Keratinocyte (primary cell): ENCODE data around the gene SEMA3A. TPM values are rescaled to one million over a fixed set of nuclear protein-coding genes. Genes with fewer than 3 reads are reported as not detected.
"Not testable (repeated sequence)": the region's sequence is repeated elsewhere in the genome, so short reads cannot be mapped to it uniquely, and the experiment has no call there.

ENCODE experiments used
- DNase-seq: peaks from one replicate; pipeline ENCODE4 v3.0.0-alpha.2; 2011; ENCODE audit warnings: low read depth, missing footprints, low spot score
- FAIRE-seq: peaks from 2 replicates; lab custom pipeline; 2011; peaks lifted over from hg19 to GRCh38; lab: Jason Lieb, UNC
- H2AFZ ChIP-seq: 2 replicates; pipeline ENCODE4 v1.6.0; 2012; ENCODE audit warnings: low read length, control low read depth, inconsistent platforms; ENCODE audit not compliant: control insufficient read depth
- H3K27ac ChIP-seq: 2 replicates; pipeline ENCODE4 v1.5.1; 2011; ENCODE audit warnings: low read length; ENCODE audit not compliant: control insufficient read depth, insufficient read depth
- H3K27me3 ChIP-seq: 3 replicates; pipeline ENCODE4 v1.6.0; 2011; ENCODE audit warnings: low read length; ENCODE audit not compliant: control insufficient read depth, insufficient read depth; ENCODE audit errors: extremely low read depth
- H3K36me3 ChIP-seq, 2 experiments: 2 replicates in 1 of 2; 3 replicates in 1 of 2; pipeline ENCODE4 v1.5.1; 2011; ENCODE audit warnings: low read length in 2 of 2, mild to moderate bottlenecking in 1 of 2; ENCODE audit not compliant: control insufficient read depth in 2 of 2, insufficient read depth in 2 of 2; ENCODE audit errors: extremely low read depth in 1 of 2
- H3K4me1 ChIP-seq: 3 replicates; pipeline ENCODE4 v1.5.1; 2011; ENCODE audit warnings: low read length; ENCODE audit not compliant: control insufficient read depth, insufficient read depth; ENCODE audit errors: extremely low read depth
- H3K4me2 ChIP-seq: 3 replicates; pipeline ENCODE4 v1.6.0; 2011; ENCODE audit warnings: low read depth, low read length; ENCODE audit not compliant: control insufficient read depth, insufficient read depth; ENCODE audit errors: extremely low read depth
- H3K4me3 ChIP-seq, 3 experiments: fragments of 200-600 bp in 1 of 3; sonication (generic) in 1 of 3; 2 replicates in 2 of 3; 3 replicates in 1 of 3; pipeline ENCODE4 v1.5.1; 2011 to 2016; ENCODE audit warnings: low read length in 3 of 3, mild to moderate bottlenecking in 3 of 3, control low read depth in 2 of 3, inconsistent platforms in 1 of 3, low read depth in 1 of 3, mixed read lengths in 1 of 3, mixed run types in 1 of 3, moderate library complexity in 1 of 3; ENCODE audit not compliant: control insufficient read depth in 2 of 3, insufficient read depth in 2 of 3; ENCODE audit errors: extremely low read depth in 1 of 3
- H3K79me2 ChIP-seq: 2 replicates; pipeline ENCODE4 v1.6.0; 2012; ENCODE audit warnings: low read length; ENCODE audit not compliant: control insufficient read depth, insufficient read depth
- H3K9ac ChIP-seq: 3 replicates; pipeline ENCODE4 v1.6.0; 2011; ENCODE audit warnings: low read length; ENCODE audit not compliant: control insufficient read depth, insufficient read depth; ENCODE audit errors: extremely low read depth
- H3K9me1 ChIP-seq: 3 replicates; pipeline ENCODE4 v1.6.0; 2011; ENCODE audit warnings: low read length; ENCODE audit not compliant: control insufficient read depth, insufficient read depth; ENCODE audit errors: extremely low read depth
- H3K9me3 ChIP-seq: 2 replicates; pipeline ENCODE4 v1.5.1; 2012; ENCODE audit warnings: low read depth, low read length; ENCODE audit not compliant: control insufficient read depth
- H4K20me1 ChIP-seq: 3 replicates; pipeline ENCODE4 v1.6.0; 2011; ENCODE audit warnings: low read length; ENCODE audit not compliant: control insufficient read depth, insufficient read depth; ENCODE audit errors: extremely low read depth
- EZH2 ChIP-seq: IDR thresholded peaks from one replicate; pipeline ENCODE4 v1.6.1; 2012; ENCODE audit warnings: inconsistent platforms, mild to moderate bottlenecking, low read length, moderate library complexity
- dilution Hi-C: fragments of 300-500 bp; cut with MboI; formaldehyde crosslinking; loops from one replicate; pipeline ENCODE4 v1.7.0; 2020; ENCODE audit warnings: low sequenced_read_pairs; ENCODE audit not compliant: extremely low pct_ligation_motif_present
- polyA plus RNA-seq, 5 experiments: library from polyadenylated mRNA; depleted of rRNA in 3 of 5; stranded (reverse) in 3 of 5; stranded (forward) in 1 of 5; unstranded in 1 of 5; fragments of >200 nt; gene quantifications; 1 replicate in 1 of 5; 2 replicates in 3 of 5; 3 replicates in 1 of 5; pipeline versions ENCODE4 v1.2.1 to v1.2.3, GENCODE V29; 2011 to 2012; ENCODE audit warnings: missing spikeins in 2 of 5, low read depth in 1 of 5, low replicate concordance in 1 of 5
- TF ChIP-seq, protein P1 (sequence below), 3 experiments: IDR thresholded peaks in 1 of 3; conservative IDR thresholded peaks in 1 of 3; optimal IDR thresholded peaks in 1 of 3; 2 replicates in 2 of 3; 3 replicates in 1 of 3; pipeline versions ENCODE3 to v1.5.1; 2011; ENCODE audit warnings: low read length in 3 of 3, mild to moderate bottlenecking in 3 of 3, moderate library complexity in 2 of 3, control low read depth in 1 of 3, inconsistent platforms in 1 of 3; ENCODE audit not compliant: insufficient read depth in 2 of 3; ENCODE audit errors: extremely low read depth in 1 of 3

Gene SEMA3A
- polyA plus RNA-seq, 1 donor (not counting 4 experiments of a cell fraction or from before 2014, with no cell fraction given), result 2.1 TPM

DNA sequence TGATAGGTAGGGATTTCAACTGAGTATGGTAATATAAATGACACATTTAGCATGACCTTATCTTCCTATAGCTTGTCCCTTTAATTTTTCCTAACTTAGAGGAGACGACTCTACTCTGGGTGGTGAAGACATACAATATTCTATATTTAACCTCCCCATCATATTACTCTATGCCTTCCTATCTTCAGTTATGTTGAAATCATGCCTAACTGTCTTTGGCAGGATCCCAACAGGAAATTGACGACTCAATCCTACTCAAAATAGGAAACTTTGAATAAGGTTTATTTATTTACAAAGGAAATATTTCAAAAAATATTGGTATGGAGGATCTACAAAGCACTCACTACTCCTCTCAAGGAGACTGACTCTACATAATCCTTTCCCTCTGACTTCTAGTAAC lies 24.1 kb upstream of the SEMA3A start:
- no peaks in the 10 kb centered on the region for H3K4me1 ChIP-seq
- no peaks in the 10 kb centered on the region for H3K79me2 ChIP-seq
- DNase-seq (no peak), FAIRE-seq (no peak)
- H2AFZ ChIP-seq, result no peak overlapping the region
- H3K27me3 ChIP-seq, result no peaks in the 10 kb centered on the region
- H3K4me3 ChIP-seq, result no peak overlapping the region
- no peak overlapping the region for H3K4me2 ChIP-seq
- H3K27ac ChIP-seq, result no peak overlapping the region
- dilution Hi-C loops, result no loop called here
- TF ChIP-seq, protein P1, sequence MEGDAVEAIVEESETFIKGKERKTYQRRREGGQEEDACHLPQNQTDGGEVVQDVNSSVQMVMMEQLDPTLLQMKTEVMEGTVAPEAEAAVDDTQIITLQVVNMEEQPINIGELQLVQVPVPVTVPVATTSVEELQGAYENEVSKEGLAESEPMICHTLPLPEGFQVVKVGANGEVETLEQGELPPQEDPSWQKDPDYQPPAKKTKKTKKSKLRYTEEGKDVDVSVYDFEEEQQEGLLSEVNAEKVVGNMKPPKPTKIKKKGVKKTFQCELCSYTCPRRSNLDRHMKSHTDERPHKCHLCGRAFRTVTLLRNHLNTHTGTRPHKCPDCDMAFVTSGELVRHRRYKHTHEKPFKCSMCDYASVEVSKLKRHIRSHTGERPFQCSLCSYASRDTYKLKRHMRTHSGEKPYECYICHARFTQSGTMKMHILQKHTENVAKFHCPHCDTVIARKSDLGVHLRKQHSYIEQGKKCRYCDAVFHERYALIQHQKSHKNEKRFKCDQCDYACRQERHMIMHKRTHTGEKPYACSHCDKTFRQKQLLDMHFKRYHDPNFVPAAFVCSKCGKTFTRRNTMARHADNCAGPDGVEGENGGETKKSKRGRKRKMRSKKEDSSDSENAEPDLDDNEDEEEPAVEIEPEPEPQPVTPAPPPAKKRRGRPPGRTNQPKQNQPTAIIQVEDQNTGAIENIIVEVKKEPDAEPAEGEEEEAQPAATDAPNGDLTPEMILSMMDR (optimal IDR thresholded peaks at IDR 0.05 in 1 of 3, IDR thresholded peaks at IDR 0.05 in 1 of 3, conservative IDR thresholded peaks at IDR 0.05 in 1 of 3; ENCODE audit: extremely low read depth in 1 of 3, insufficient read depth in 2 of 3, low read length in 3 of 3), result no peak
- TF ChIP-seq EZH2, result no peak
- no peaks in the 10 kb centered on the region for H3K9me1 ChIP-seq
- no peaks in the 10 kb centered on the region for H3K36me3 ChIP-seq
- H3K9ac ChIP-seq, result no peak overlapping the region
- no peaks in the 10 kb centered on the region for H3K9me3 ChIP-seq
- H4K20me1 ChIP-seq, result no peaks in the 10 kb centered on the region

DNA sequence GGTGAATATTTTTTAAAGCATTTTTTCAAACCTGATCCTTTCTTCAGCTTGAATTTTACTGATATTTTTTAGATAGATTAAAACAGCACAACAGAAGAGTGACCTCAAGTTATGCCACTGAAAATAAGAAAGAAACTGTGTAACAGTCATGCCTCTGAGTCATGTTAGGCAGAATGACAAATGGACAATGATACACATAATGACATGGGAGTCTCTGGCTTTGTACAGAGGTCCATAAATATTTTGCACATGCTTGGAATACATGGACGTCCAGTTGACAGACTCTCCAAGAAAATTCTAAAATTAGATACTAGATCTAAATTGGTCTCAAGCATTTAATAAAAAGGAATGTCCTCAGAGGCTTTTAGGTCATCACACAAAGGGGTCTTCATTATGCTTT lies 21.9 kb upstream of the SEMA3A start:
- Histone ChIP-seq H2AFZ (no peak overlapping the region), H3K4me2 (no peak overlapping the region), H3K9me1 (no peaks in the 10 kb centered on the region), H3K27ac (no peak overlapping the region), H3K27me3 (no peaks in the 10 kb centered on the region), H3K4me3 (no peak overlapping the region), H3K9me3 (no peaks in the 10 kb centered on the region), H3K4me1 (no peaks in the 10 kb centered on the region), H3K36me3 (no peaks in the 10 kb centered on the region), H4K20me1 (no peaks in the 10 kb centered on the region), H3K79me2 (no peaks in the 10 kb centered on the region), H3K9ac (no peak overlapping the region)
- DNase-seq (no peak), FAIRE-seq (no peak)
- dilution Hi-C loops, result no loop called here
- TF ChIP-seq EZH2, result no peak
- TF ChIP-seq, protein P1 (optimal IDR thresholded peaks at IDR 0.05 in 1 of 3, IDR thresholded peaks at IDR 0.05 in 1 of 3, conservative IDR thresholded peaks at IDR 0.05 in 1 of 3; ENCODE audit: extremely low read depth in 1 of 3, insufficient read depth in 2 of 3, low read length in 3 of 3), result no peak

DNA sequence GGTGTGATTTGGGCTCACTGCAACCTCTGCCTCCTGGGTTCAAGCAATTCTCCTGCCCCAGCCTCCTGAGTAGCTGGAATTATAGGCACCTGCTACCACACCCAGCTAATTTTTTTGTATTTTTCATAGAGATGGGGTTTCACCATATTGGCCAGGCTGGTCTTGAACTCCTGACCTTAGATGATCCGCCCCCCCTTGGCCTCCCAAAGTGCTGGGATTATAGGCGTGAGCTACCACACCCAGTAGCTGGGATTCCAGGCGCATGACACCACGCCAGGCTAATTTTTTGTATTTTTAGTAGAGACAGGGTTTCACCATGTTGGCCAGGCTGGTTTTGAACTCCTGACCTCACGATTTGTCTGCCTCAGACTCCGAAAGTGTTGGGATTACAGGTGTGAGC lies 20.2 kb upstream of the SEMA3A start:
- H3K36me3 ChIP-seq, dilution Hi-C loops, H3K9me1 ChIP-seq, H3K9me3 ChIP-seq, H4K20me1 ChIP-seq, DNase-seq, H3K4me1 ChIP-seq, H3K27me3 ChIP-seq, H3K4me2 ChIP-seq, H2AFZ ChIP-seq, H3K9ac ChIP-seq, H3K27ac ChIP-seq, H3K79me2 ChIP-seq, H3K4me3 ChIP-seq, FAIRE-seq: not testable (repeated sequence)
